Panc1 (cell line): ENCODE data around the gene CYSTM1. TPM values are rescaled to one million over a fixed set of nuclear protein-coding genes. Genes with fewer than 3 reads are reported as not detected.

Experiments
- ATAC-seq: fragments of 200-7000 bp; cut with Tn5 transposase; 2 replicates; pipeline ENCODE4 v1.9.1; 2020; ENCODE audit warnings: mild to moderate bottlenecking, moderate library complexity
- BruUV-seq: library from RNA; stranded (reverse); fragments of 400-500 nt; replicated peaks from 2 replicates; lab custom pipeline; 2021; lab: Mats Ljungman, UMichigan
- CTCF ChIA-PET: fragments of 300-600 bp; sonication (Branson Sonifier 250); formaldehyde crosslinking; loops from one replicate; lab custom pipeline; 2022; ENCODE audit warnings: antibody characterized with exemption; lab: Charles Lee
- POLR2A ChIA-PET: fragments of 300-600 bp; sonication (Branson Sonifier 250); formaldehyde crosslinking; loops from one replicate; lab custom pipeline; 2022; ENCODE audit warnings: antibody characterized with exemption; lab: Charles Lee
- DNase-seq: peaks from one replicate; pipeline ENCODE4 v3.0.0-alpha.2; 2010; ENCODE audit warnings: low read depth, low spot score
- H3K27ac ChIP-seq: 2 replicates; pipeline ENCODE4 v1.5.1; 2011; ENCODE audit warnings: mild to moderate bottlenecking, low read length, inconsistent platforms
- H3K27me3 ChIP-seq: fragments of 200-500 bp; sonication (Bioruptor generic); 2 replicates; pipeline ENCODE4 v1.6.0; 2014; ENCODE audit warnings: low read length, inconsistent platforms; ENCODE audit not compliant: control insufficient read depth, insufficient read depth
- H3K36me3 ChIP-seq: fragments of 200-500 bp; sonication (Bioruptor generic); 2 replicates; pipeline ENCODE4 v1.5.1; 2014; ENCODE audit warnings: inconsistent platforms, mild to moderate bottlenecking, low read length, moderate library complexity; ENCODE audit not compliant: control insufficient read depth, insufficient read depth
- H3K4me1 ChIP-seq: 2 replicates; pipeline ENCODE4 v1.5.1; 2011; ENCODE audit warnings: inconsistent platforms, mild to moderate bottlenecking, low read length, moderate library complexity; ENCODE audit not compliant: control insufficient read depth, insufficient read depth
- H3K4me3 ChIP-seq, 2 experiments: 2 replicates each; pipeline ENCODE4 v1.5.1; 2011 to 2012; ENCODE audit warnings: low read depth in 2 of 2, low read length in 2 of 2, mild to moderate bottlenecking in 2 of 2, inconsistent platforms in 1 of 2, moderate library complexity in 1 of 2
- H3K9me3 ChIP-seq: fragments of 200-500 bp; sonication (Bioruptor generic); 2 replicates; pipeline ENCODE4 v1.5.1; 2014; ENCODE audit warnings: low read depth, mild to moderate bottlenecking, inconsistent platforms, low read length, moderate library complexity; ENCODE audit not compliant: control insufficient read depth, insufficient read depth
- CTCF ChIP-seq: fragments of 450-650 bp; IDR thresholded peaks from 2 replicates; pipeline ENCODE4 v1.5.1; 2017; ENCODE audit warnings: mild to moderate bottlenecking
- POLR2AphosphoS5 ChIP-seq: IDR thresholded peaks from 2 replicates; pipeline ENCODE4 v1.6.1; 2012; ENCODE audit warnings: mild to moderate bottlenecking, low read depth, low read length, moderate library complexity
- REST ChIP-seq, 2 experiments: IDR thresholded peaks; 2 replicates each; pipeline ENCODE4 v1.6.1; 2011 to 2012; ENCODE audit warnings: low read depth in 2 of 2, control low read depth in 1 of 2, low read length in 1 of 2, mild to moderate bottlenecking in 1 of 2, moderate library complexity in 1 of 2; ENCODE audit not compliant: insufficient read depth in 1 of 2
- SIN3A ChIP-seq: IDR thresholded peaks from 2 replicates; pipeline ENCODE4 v1.6.1; 2012; ENCODE audit warnings: low read depth, mild to moderate bottlenecking, low read length, moderate library complexity, borderline replicate concordance; ENCODE audit not compliant: insufficient read depth
- TCF7L2 ChIP-seq: IDR thresholded peaks from 2 replicates; pipeline ENCODE4 v1.6.1; 2011; ENCODE audit warnings: mild to moderate bottlenecking, low read depth, low read length, inconsistent platforms
- in situ Hi-C: cut with HindIII; loops from 2 replicates; pipeline ENCODE4 v1.10.0; 2016; ENCODE audit warnings: low sequenced_read_pairs, low pct_unique_long_range_greater_than_20kb
- intact Hi-C: fragments of 100-400 bp; cut with micrococcal nuclease; formaldehyde crosslinking; loops from one replicate; pipeline ENCODE4 v1.10.0; 2022; ENCODE audit not compliant: unreplicated experiment
- total RNA-seq: library from RNA; stranded (reverse); gene quantifications from one replicate; pipeline ENCODE4 v1.2.1, GENCODE V29; 2021; ENCODE audit not compliant: unreplicated experiment

Gene CYSTM1
- total RNA-seq, 1 experiment from 2014 or later = 126 TPM

- ChIA-PET CTCF (no interaction called here), POLR2A (no interaction called here)
- no peaks in the 10 kb centered on the region for H3K27me3 ChIP-seq
- no peak overlapping the region for H3K27ac ChIP-seq
- H3K36me3 ChIP-seq = no peaks in the 10 kb centered on the region
- intact Hi-C loops = no loop called here
- no peak for TF ChIP-seq CTCF
- no peak for TF ChIP-seq POLR2AphosphoS5
- TF ChIP-seq SIN3A = no peak
- TF ChIP-seq TCF7L2 = no peak
- TF ChIP-seq REST (IDR thresholded peaks at IDR 0.05; ENCODE audit: insufficient read depth in 1 of 2, low read depth in 2 of 2, low read length in 1 of 2) = no peak
- BruUV-seq = TSS peak; percentile 4
- H3K4me3 ChIP-seq = no peak overlapping the region
- DNase-seq = no peak
- in situ Hi-C loops = no loop called here
- no peaks in the 10 kb centered on the region for H3K9me3 ChIP-seq
- H3K4me1 ChIP-seq = peaks cover 5% of the 10 kb centered on the region; the same call in 1 of the 2 replicates
- no peak for ATAC-seq
Measured at GRCh38 chr5:140202078-140202477, 27.1 kb downstream of the CYSTM1 start.

GRCh38 chr5:140202610-140203009, 27.6 kb downstream of the CYSTM1 start:
- no peaks in the 10 kb centered on the region for H3K9me3 ChIP-seq
- no peak overlapping the region for H3K4me3 ChIP-seq
- TF ChIP-seq CTCF (no peak), REST (IDR thresholded peaks at IDR 0.05; ENCODE audit: insufficient read depth in 1 of 2, low read depth in 2 of 2, low read length in 1 of 2) (no peak), TCF7L2 (no peak), SIN3A (no peak), POLR2AphosphoS5 (no peak)
- DNase-seq = no peak
- peaks cover 5% of the 10 kb centered on the region; the same call in 1 of the 2 replicates for H3K4me1 ChIP-seq
- intact Hi-C loops (no loop called here), in situ Hi-C loops (no loop called here)
- POLR2A ChIA-PET = no interaction called here
- H3K27ac ChIP-seq = no peak overlapping the region
- H3K27me3 ChIP-seq = no peaks in the 10 kb centered on the region
- BruUV-seq = no TSS peak
- CTCF ChIA-PET = no interaction called here
- ATAC-seq = no peak
- H3K36me3 ChIP-seq = no peaks in the 10 kb centered on the region
